CD4-positive, alpha-beta T cell treated with Interleukin-15 for 1 hour (primary cell): Measurements from ENCODE around the gene RAB6B.

Source experiments
- DNase-seq: peaks from one replicate; pipeline ENCODE4 v3.0.0-alpha.2; 2020

RAB6B gene

DNA sequence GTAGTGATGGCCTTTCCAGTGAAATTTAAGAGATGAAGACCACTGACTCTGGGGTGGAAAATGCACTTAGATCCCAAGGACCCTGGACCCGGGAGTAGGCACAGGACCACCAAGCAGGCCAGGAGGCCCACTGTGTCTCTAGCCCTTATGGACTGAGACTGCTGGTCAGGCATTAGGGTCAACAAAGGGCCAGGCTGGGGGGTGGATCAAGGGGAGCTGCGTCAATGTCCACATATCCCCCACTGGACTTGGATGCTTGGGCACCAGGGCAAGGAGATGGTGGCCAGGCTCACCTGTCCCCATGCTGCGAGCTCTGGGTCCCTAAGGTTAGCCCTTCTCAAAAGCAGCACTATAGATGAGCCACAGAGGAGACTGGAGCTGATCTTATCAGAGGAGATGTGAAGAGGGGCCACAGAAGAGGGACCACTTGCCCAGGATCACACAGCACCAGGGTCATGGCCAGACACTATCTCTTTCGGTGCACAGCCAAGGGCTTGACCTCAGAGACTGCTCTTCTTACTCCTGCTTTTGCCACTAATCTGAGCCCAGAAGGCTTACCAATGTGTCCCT is 14.7 kb downstream of the RAB6B start:
- DNase-seq, result no peak

DNA sequence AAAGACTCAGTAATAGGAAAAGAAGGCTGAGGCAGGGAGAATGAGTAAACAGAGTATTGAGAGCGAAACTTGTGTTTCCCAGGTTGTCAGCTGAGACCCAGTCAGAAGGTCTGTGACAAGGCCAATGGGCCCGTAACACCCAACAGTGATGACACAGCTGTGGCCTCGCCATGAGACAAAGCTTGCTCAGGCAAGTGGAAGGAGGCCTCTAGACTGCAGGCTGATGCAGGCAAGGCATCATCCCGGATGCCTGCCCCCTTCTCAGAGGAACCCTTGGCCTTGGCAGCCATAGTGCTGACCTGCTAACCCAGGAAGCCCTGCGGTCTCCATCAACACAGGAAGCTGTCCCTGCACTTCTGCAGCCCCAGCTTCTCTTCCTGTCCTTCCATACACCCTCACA is 15.4 kb downstream of the RAB6B start:
- no peak for DNase-seq

DNA sequence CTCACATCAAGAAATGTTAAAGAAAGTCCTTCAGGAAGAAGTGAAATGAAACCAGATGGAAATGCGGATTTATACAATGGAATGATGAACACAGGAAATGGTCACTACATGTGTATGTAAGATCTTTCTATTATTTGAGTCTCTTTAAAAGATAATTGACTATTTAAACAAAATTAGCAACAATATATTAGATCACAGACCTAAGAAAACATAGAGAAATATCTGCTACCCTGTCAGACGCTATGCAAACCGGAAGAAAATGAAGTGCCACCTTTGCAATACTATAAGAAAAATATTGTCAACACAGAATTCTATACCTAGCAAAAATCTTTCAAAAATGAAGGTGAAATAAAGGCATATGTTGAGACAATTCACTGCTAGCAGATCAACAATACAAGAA is 17.2 kb downstream of the RAB6B start:
- DNase-seq, result no peak

DNA sequence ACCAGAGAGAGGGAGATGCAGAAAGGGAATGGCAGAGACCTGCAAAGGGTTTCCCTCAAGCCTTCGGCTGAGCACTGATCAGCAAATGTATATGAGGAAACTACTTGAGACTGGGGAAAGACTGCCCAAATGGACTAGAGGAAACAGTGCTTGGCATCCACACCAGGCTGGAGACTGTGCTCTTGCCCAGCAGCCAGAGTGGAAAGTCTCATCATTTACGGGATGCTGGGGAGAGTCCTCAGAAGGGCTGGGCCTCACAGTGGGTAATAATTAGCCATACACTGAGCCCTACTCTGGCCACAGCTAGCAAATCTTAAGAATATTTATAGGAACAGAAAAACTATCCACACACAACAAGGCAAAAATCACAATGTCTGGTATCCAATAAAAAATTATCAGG is 18.5 kb downstream of the RAB6B start:
- no peak for DNase-seq

DNA sequence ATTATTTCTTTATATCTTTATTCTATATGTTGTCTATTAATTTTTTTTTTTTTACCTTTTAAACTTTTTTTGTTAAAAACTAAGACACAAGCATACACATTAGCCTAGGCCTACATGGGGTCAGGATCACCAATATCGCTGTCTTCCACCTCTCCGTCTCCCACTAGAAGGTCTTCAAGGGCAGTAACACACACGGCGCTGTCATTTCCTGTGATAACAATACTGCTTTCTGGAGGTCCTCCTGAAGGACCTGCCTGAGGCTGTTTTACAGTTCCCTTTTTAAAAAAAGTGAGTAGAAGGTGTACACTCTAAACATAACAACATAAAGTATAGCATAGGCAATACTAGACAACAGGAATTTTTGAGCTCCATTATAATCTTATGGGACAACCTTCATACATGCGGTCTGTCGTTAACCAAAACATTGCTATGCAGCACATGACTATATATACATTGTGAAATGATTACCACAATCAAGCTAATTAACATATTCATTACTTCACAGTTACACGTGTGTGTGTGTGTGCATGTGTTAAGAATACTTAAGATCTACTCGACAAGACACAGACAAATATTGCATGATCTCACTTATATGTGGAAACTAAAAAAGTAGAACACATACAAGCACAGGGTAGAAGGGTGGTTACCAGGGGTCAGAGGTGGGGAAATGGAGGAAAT is 20.8 kb downstream of the RAB6B start:
- no peak for DNase-seq

DNA sequence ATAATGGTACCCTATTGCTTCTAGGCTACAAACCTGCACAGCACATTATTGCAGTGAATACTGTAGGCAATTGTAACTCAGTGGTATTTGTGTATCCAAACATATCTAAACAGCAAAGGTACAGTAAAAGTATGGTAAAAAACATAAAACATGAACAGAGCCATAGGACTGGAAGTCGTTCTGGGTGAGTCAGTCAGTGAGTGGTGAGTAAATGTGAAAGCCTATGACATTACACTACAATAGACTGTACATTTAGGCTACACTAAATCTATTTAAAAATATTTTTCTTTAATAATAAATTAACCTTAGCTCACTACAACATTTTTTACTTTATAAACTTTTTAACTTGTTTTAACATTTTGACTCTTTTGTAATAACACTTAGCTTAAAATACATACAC is 21.3 kb downstream of the RAB6B start:
- DNase-seq, result no peak

DNA sequence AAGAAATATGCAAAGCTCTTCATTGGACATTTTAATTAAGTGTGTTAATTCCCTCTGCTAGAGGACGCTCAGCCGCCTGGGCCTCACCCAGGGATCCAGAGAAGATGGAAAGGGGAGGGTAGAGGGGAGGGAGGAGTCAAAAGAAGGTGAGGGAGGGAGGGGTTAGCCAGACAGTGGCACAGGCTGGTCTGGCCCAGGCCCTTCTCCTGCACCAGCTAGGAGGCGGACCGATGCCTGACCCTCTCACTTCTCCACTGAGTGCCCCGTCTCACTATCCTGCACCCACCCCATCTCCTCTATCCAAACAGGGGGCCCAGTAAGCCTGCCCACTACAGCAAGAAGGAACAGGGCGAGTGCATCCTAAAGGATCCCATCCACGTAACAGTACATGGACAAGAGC is 22.9 kb downstream of the RAB6B start:
- no peak for DNase-seq

DNA sequence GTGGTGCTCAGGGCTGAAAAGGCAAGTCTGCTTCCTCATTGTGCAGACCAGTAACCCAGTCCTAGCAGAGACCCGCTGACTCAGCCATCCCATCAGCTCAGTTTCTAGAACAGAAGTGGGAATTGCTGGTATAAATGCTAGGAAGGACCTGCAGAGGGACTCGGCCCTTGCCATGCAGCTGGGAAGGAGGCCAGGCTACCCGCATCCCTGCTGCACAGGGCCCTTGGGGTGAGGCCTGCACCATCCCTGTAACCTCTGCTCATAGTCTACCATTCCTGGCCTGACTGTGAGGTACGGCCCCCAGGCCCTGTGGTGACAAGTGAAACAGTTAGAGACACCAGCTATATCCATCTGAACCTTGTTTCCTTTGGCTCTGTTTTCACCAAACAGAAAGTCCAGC is 23.5 kb downstream of the RAB6B start:
- DNase-seq, result no peak

DNA sequence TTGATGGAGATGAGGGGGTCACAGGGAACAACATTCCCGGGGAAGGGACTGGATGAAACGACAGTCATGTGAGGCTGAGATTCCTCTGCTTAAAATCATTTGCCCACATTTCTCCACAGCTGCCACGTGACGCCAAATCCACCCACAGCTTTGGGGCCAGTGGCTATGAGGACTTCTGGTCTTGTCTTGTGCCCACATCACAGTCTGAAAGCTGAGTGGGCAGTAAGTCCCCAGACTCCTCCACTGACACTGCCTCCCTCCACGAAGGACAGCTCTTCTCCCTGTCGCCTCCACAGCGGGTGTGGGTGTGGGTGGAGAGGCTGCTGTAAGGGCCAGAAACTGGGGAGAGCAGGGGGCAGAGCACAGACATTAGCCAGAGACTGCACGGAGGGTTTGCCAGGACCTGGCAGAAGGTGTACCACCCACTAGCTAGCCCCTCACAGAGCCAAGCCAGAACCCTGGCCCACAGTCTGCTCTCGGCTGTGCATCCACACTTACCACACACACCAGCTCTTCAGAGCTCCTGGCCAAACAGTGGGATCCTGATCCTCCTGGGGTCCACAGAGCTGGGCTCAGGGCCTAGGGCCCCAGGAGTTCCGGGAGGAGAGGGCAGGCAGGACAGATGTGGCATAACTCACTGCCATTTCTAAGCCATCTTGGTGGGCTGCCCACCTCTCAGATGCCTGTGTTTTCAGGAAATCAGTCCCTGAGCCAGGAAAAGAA is 24.2 kb downstream of the RAB6B start:
- DNase-seq, result no peak

DNA sequence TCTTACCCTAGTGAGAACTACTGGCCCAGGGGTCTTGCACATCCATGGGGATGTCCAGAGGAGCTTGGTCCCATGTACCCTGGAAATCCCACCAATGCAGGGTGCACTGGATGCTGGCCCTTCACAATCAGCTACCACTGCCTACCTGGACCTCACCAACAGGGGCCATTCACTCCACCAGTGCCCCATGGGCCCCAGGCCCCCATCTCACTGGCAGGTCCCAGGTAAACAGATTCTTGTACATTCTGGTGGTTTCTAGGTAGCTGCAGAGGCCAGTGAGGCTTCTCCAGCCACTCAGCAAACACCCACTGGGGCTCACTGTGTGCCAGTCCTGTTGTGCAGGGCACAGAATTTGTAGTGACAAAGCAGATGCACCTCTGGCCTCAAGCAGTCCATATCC is 24.9 kb downstream of the RAB6B start:
- no peak for DNase-seq

DNA sequence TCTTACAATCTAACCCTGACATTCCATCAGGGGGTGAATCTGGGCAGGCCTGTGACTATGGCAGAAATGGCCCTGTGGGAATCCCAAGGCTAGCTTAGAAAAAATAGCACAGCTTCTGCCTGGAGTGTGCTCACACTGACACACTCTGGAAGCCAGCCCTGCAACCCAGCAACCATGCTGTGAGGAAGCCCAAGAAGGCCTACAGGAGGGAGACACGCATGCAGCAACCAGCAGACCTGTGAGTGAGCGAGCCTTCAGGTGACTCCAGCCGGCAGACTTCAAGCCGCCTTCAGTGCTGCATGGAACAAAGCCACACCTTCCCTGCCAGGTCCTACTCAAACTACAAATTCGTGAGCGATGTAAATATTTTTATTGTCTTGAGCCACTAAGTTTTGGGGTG is 26.1 kb downstream of the RAB6B start:
- DNase-seq, result no peak

DNA sequence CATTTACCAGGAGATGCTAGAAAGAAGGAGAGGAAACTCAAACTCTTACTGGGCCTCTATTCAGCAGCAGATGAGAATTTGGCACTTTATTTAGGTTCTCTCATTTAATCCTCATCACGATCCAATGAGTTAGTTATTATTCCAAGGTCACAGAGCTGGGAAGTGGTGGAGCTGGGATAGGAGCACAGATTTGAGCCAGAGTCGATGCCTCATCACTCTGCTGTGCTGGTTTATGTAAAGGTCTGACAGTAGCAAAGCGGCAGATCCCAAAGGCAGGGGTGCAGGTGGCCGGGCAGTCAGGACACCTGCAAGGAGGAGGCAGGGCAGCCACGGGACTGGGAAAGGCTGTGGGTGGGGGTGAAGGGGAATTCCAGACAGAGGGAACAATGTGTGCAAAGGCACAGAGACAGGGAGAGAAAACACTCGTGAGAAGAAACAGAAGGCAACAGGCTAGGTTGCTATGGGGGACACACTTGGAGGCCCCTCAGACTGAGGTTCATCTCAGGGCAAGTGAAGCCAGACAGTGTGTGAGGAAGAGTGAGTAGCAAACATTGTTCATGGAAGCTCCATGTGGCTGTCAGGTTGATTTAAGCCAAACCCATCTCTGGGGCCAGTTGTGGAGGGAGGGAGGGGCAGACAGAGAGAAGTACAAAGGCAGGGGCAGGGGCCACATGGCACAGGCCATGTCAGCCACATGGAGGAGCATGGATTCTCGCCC is 26.8 kb downstream of the RAB6B start:
- no peak for DNase-seq

DNA sequence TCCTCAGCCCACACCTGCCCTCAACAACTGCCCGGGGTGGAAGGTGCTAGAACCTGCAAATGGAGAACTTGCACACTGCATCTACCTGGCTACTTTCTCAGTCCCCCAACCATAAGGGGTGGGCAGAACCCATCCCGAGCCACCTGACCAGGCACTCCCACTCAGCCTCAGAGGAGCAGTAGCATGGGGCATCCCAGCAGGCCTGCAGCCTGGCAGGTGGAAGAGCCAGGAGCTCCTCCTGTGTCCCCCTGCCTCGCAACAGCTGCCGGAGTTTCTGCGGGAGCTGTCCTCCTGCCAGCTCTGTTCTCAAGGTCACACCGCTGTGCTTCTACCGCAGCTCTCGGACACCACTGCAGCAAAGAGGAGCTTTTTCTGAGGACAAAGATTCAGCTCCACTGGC is 27.5 kb downstream of the RAB6B start:
- DNase-seq, result no peak

DNA sequence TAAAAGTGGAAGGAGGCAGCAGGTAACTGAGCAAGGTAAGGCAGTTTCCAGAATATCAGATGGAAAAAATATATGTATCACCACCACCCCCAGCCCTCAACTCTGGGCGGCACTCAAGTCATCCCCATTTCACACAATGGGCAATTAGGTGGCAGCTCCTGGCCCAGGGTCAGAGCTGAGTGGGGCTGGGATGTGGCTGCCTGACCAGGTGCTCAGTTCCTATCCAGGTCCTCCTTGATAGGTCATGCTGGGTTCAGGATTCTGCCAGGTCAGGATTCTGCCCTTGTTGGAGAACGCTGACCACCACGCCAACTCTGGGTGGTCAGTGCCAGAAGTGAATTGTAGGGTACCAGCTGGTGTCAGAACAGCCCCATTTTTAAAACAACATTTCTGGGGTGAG is 29.5 kb downstream of the RAB6B start:
- no peak for DNase-seq

DNA sequence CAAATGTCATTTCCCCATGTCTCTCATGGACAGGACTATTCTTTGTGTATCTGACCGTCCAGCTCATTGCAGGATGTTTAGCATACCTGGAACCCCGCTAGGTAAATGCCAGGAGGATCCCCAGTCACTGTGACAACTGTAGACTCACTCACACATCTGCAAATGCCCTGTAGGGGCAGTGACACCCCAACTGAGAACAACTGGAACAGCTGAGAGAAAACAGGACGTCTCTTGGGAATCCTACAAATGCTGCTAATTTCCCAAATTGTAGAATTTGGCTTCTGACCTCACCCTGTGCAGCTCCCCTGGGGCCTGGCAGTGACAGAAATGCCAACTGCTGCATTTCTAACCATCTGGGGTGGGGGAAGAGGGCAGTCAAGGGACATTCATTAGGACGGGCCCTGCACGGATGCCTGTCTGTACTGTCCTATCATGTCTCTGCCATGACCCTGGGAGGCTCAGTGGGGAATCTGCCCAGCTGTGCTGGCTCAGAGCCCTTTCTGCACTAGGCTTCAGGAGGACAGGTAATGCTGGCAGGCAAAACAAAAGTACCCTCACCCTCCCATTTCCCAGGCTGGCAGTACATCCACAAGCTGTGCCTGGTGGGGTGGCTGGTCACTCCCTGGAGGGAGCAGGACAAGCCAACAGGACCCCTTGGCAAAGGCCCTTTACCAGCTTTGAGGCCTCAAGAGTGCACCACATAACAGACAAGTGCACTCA is 30.4 kb downstream of the RAB6B start:
- no peak for DNase-seq

DNA sequence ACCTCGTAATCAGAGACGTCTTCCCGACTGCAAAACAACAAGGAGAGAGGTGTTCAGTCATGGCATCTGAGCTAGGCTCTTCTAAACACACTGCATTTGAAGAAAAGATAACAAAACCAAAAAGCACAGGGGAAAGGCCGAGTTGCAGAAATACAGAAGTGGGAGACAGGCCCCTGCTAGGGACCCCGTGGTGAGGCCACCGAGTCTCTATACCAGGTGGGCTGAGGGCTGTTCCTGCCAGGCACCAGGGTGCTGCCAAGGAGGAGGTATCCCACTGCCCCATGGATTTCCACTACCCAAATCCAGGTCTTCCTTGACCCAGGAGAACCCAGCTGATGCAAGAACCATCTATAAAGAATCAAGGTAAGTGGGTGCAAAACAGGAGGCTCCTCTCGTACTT is 31.1 kb downstream of the RAB6B start:
- DNase-seq, result no peak

DNA sequence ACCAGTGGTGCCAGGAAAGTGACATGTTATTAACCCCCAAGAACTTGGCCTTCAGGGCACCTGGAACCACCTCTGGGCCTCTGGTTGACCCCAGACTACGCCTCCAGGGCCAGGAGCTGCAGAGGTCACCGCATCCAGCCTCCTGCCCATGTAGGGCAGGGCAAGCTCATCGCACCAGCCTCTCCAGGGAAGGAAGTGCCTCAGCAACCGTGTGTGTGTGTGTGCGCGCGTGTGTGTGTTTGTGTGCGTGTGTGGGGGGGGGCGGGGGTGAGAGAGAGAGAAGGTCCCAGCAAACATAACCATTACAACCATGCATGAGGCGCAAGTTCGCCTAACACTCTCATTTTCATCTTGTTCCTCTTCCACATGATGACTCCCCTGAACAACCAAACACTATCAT is 31.8 kb downstream of the RAB6B start:
- no peak for DNase-seq

DNA sequence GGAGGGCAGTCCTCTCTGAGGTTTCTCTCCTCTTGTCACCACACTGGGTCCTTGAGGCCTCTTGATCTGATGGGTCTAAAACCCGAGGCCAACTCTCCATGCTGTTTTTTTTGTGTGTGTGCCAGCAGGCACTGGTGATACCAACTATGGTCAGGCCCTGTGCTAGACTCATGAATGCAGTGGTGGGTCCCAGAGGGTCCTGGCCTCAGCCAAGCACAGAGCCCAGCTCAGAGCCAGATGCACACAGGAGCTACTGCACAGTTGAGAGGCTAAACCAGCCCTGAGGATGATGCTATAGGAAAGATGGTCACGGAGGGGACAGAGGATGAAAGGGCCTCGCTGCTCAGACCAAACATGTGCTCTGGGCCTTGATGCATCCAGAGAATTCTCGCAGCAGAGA is 33.5 kb downstream of the RAB6B start:
- DNase-seq, result no peak

DNA sequence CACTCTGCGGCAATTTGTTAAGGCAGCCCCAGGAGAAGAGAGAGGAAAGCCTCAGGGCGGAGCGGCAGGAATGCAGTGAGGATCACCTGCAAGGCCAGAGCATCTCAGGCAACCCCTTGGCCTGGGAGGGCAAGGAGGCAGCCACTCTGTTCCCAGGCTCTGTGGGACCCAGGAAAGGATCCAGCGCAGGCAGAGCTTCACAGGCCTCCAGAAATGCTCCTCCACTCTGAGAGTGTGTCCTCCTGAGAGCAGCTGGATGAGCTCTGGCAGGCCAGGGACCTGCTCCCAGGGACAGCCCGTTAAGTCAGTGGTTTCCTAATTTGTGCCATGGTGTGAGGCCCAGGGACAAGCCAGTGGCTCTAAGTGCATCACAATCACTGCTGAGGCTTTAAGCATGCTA is 35.2 kb downstream of the RAB6B start:
- no peak for DNase-seq

DNA sequence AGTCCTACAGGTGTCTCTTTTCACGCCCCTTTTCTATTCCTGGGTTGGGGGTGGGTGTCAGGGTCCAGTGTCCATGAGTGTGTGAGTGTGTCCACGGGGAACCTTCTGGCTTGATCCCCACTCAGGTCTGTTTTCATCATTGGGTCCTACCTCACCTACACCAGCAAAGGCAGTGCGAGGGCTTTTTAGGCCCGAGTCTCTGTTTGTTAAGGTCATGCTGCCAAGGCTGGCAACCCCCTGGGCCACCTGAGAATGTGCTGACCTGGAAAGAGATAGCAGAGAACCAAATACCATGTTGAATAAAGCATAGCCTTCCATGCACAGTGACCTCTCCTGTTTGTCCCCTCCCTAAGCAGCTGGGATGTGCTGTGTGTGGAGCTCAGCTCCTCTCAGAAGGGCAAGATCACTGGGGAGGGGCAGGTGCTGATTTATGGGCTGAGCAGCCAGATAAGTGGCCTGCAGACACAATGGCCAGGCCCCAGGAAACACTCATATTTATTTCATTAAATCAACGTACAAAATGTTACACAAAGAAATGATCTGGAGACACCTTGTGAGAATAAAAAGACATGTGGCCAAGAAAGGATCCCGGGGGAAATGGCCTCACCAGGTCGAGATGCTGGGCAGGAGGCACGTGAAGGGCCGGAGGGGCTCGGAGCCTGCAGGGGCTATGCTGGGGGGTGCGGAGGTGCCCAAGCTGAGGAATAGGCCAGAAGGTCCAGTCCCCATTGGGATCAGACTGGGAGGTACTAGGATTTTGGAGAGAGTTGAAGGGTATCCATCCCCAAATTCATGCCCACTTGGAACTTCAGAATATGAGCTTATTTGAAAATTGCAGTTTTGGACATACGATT is 36.1 kb downstream of the RAB6B start:
- DNase-seq, result no peak

DNA sequence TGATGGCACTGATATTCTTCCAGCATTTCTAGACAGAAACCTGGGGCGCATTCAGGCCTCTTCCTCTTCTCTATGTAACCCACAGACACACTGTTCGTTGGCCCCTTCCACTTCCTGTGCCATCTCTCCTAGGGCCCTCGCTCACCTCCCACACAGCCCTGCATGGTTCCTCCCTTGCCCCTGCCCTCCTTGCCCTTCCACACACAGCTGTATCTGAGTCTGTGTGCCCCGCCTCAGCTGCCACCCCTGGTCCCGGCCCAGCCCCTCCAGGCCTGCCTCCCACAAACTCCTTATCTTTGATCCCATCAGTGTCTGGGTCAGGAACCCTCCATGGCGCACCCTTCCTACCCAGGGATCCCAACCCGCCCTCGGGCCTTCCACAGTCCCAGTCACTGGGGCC is 37.9 kb downstream of the RAB6B start:
- DNase-seq, result no peak

DNA sequence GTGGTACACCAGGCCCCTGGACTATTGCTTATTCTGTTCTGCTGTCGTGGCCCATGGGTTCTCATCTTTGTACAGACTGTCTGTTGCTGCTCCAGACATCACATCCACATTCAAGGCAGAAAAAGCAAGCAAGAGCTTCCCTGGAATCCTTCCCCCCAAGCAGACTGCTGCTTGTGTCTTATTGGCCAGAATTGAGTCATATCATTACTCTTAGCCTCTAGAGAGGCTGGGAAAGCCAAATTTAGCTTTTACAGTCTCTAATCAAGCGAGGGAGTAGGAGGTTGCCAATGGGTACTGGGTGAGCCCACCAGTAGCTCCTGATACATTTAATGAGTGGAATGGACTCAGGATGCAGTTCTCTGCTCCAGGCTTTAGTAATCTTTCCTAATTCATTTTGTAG is 39.4 kb downstream of the RAB6B start:
- no peak for DNase-seq
